ENCODE measurements around the gene LRBA.
"Not testable (repeated sequence)": the region's sequence is repeated elsewhere in the genome, so short reads cannot be mapped to it uniquely, and the experiment has no call there.

The LRBA gene

GRCh38 chr4:151013944-151014343 lies 1.1 kb downstream of the LRBA start:
- DNase-seq: no peak

- no peak for DNase-seq
Observed at GRCh38 chr4:151013491-151013890, 1.6 kb downstream of the LRBA start.

GRCh38 chr4:151012820-151013219 lies 2.3 kb downstream of the LRBA start:
- DNase-seq: no peak

- DNase-seq: no peak
Observed at GRCh38 chr4:151012376-151012775, 2.7 kb downstream of the LRBA start.

- no peak for DNase-seq
Observed at GRCh38 chr4:151004222-151004621, 10.9 kb downstream of the LRBA start.

- no peak for DNase-seq
Observed at GRCh38 chr4:151000747-151001429, 14.2 kb downstream of the LRBA start.

- DNase-seq: no peak
Observed at GRCh38 chr4:150999086-150999485, 16.0 kb downstream of the LRBA start.

GRCh38 chr4:150997141-150997540 lies 17.9 kb downstream of the LRBA start:
- DNase-seq: no peak

GRCh38 chr4:150994721-150995120 lies 20.4 kb downstream of the LRBA start:
- DNase-seq: no peak

- not testable (repeated sequence) for DNase-seq
Observed at GRCh38 chr4:150993577-150993976, 21.5 kb downstream of the LRBA start.

- no peak for DNase-seq
Observed at GRCh38 chr4:150990993-150991392, 24.1 kb downstream of the LRBA start.

- DNase-seq: no peak
Observed at GRCh38 chr4:150990250-150990649, 24.8 kb downstream of the LRBA start.

- DNase-seq: no peak
Observed at GRCh38 chr4:150988238-150988637, 26.8 kb downstream of the LRBA start.

- DNase-seq: no peak
Observed at GRCh38 chr4:150987204-150987603, 27.9 kb downstream of the LRBA start.

GRCh38 chr4:150986085-150986484 lies 29.0 kb downstream of the LRBA start:
- DNase-seq: no peak

- no peak for DNase-seq
Observed at GRCh38 chr4:150983851-150984250, 31.2 kb downstream of the LRBA start.

- DNase-seq: no peak
Observed at GRCh38 chr4:150982557-150983233, 32.4 kb downstream of the LRBA start.

GRCh38 chr4:150978738-150979575 lies 36.1 kb downstream of the LRBA start:
- no peak for DNase-seq

- no peak for DNase-seq
Observed at GRCh38 chr4:150976478-150977118, 38.5 kb downstream of the LRBA start.

GRCh38 chr4:150974750-150975149 lies 40.3 kb downstream of the LRBA start:
- no peak for DNase-seq

- no peak for DNase-seq
Observed at GRCh38 chr4:150974252-150974640, 40.8 kb downstream of the LRBA start.

GRCh38 chr4:150973626-150974251 lies 41.3 kb downstream of the LRBA start:
- DNase-seq: no peak

GRCh38 chr4:150972592-150972991 lies 42.5 kb downstream of the LRBA start:
- no peak for DNase-seq
